ENCODE data around the gene PLCB4. TPM values are rescaled to one million over a fixed set of nuclear protein-coding genes. Genes with fewer than 3 reads are reported as not detected.

The PLCB4 gene
- total RNA-seq, 1 donor from 2014 or later = 1.6 TPM

DNA sequence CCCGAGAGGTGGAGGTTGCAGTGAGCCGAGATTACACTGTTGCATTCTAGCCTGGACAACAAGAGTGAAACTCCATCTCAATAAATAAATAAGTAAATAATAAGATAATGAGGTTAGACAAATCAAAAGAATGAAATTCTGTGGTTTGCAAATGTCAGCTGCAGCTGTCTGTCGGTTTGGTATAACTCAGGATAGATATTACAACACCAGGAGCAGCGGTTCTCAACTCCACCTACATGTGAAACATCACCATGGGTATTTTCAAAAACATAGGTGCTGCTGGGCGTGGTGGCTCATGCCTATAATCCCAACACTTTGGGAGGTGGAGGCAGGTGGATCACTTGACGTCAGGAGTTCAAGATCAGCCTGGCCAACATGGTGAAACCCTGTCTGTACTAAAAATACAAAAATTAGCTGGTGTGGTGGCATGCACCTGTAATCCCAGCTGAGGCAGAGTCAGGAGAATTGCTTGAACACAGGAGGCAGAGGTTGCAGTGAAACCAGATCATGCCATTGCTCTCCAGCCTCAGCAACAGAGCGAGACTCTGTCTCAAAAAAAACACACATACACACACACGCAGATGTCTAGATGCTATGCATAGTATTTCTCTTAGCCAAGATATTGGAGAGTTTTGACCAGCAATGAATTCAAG is 319.4 kb downstream of the PLCB4 start:
- FAIRE-seq (no peak), DNase-seq (ENCODE audit: low read depth) (no peak)
- Histone ChIP-seq H3K27me3 (ENCODE audit: control insufficient read depth, insufficient read depth, low read length) (no peaks in the 10 kb centered on the region), H3K4me3 (ENCODE audit: low read depth, low read length) (no peak overlapping the region), H3K36me3 (ENCODE audit: control insufficient read depth, insufficient read depth, low read length) (no peaks in the 10 kb centered on the region)
- TF ChIP-seq, protein P1, sequence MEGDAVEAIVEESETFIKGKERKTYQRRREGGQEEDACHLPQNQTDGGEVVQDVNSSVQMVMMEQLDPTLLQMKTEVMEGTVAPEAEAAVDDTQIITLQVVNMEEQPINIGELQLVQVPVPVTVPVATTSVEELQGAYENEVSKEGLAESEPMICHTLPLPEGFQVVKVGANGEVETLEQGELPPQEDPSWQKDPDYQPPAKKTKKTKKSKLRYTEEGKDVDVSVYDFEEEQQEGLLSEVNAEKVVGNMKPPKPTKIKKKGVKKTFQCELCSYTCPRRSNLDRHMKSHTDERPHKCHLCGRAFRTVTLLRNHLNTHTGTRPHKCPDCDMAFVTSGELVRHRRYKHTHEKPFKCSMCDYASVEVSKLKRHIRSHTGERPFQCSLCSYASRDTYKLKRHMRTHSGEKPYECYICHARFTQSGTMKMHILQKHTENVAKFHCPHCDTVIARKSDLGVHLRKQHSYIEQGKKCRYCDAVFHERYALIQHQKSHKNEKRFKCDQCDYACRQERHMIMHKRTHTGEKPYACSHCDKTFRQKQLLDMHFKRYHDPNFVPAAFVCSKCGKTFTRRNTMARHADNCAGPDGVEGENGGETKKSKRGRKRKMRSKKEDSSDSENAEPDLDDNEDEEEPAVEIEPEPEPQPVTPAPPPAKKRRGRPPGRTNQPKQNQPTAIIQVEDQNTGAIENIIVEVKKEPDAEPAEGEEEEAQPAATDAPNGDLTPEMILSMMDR (IDR thresholded peaks at IDR 0.05; ENCODE audit: insufficient read depth, low read length, severe bottlenecking) = no peak

DNA sequence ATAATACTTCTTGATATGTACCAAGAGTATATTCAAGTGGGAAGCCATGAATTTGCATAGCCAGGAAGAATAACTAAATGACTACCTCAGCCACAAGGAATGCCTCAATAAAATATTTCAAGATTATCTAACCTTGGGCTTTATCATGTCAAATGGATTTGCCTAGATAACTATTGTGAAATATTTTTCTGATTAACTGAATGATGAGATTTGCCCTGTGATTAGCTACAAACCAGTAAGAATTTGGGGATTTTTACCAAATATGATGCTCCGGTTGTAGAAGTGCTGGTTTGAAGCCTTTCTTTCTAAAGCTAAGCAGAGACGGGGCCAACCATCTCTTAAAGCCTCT is 319.9 kb downstream of the PLCB4 start:
- DNase-seq (ENCODE audit: low read depth) (no peak), FAIRE-seq (no peak)
- TF ChIP-seq, protein P1 (IDR thresholded peaks at IDR 0.05; ENCODE audit: insufficient read depth, low read length, severe bottlenecking) = no peak
- Histone ChIP-seq H3K4me3 (ENCODE audit: low read depth, low read length) (no peak overlapping the region), H3K36me3 (ENCODE audit: control insufficient read depth, insufficient read depth, low read length) (no peaks in the 10 kb centered on the region), H3K27me3 (ENCODE audit: control insufficient read depth, insufficient read depth, low read length) (no peaks in the 10 kb centered on the region)

DNA sequence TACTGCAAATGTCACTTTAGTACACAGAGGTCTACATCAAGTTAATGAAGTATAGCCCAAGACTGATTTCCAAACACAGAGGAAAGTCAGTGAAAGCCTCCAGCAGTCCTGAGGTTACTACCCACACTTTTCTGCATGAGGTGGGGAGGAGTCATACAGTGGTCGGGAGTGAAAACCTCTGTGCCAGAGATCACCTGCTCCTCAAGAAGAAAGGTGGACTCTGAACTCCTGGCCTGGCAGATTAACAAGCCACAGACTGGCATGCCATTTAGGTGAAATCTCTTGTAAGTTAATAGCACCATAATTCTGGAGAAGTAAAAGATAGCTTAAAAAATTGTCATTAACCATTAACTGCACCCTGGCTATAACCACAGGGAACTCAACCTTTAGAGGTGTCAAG is 320.5 kb downstream of the PLCB4 start:
- no peaks in the 10 kb centered on the region for H3K27me3 ChIP-seq (ENCODE audit: control insufficient read depth, insufficient read depth, low read length)
- TF ChIP-seq, protein P1 (IDR thresholded peaks at IDR 0.05; ENCODE audit: insufficient read depth, low read length, severe bottlenecking) = no peak
- FAIRE-seq = no peak

DNA sequence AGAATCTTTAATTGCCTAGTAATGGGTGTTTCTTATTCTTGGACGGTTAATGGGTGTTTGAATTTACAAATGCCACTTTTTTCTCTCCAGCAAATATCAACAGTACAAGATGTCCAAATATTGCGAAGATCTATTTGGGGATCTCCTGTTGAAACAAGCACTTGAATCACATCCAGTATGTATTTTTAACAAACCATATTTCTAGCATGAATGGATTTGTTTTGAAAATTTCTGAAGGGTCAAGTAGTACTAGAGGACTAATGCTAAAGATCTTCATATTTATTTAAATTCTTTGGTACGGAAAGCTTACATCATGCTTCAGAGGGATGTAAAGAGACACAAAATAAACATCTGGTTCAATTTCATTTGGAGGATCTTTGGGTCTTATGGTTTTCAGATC is 321.6 kb downstream of the PLCB4 start:
- no peak overlapping the region for H3K4me3 ChIP-seq (ENCODE audit: low read depth, low read length)
- H3K27me3 ChIP-seq (ENCODE audit: control insufficient read depth, insufficient read depth, low read length) = no peaks in the 10 kb centered on the region
- H3K36me3 ChIP-seq (ENCODE audit: control insufficient read depth, insufficient read depth, low read length) = no peaks in the 10 kb centered on the region
- DNase-seq (ENCODE audit: low read depth) (no peak), FAIRE-seq (no peak)
- TF ChIP-seq, protein P1 (IDR thresholded peaks at IDR 0.05; ENCODE audit: insufficient read depth, low read length, severe bottlenecking) = no peak

More for the DNA sequence above, 320.5 kb downstream of the PLCB4 start:
- H3K36me3 ChIP-seq (ENCODE audit: control insufficient read depth, insufficient read depth, low read length) = no peaks in the 10 kb centered on the region
- H3K4me3 ChIP-seq (ENCODE audit: low read depth, low read length) = no peak overlapping the region
- no peak for DNase-seq (ENCODE audit: low read depth)

DNA sequence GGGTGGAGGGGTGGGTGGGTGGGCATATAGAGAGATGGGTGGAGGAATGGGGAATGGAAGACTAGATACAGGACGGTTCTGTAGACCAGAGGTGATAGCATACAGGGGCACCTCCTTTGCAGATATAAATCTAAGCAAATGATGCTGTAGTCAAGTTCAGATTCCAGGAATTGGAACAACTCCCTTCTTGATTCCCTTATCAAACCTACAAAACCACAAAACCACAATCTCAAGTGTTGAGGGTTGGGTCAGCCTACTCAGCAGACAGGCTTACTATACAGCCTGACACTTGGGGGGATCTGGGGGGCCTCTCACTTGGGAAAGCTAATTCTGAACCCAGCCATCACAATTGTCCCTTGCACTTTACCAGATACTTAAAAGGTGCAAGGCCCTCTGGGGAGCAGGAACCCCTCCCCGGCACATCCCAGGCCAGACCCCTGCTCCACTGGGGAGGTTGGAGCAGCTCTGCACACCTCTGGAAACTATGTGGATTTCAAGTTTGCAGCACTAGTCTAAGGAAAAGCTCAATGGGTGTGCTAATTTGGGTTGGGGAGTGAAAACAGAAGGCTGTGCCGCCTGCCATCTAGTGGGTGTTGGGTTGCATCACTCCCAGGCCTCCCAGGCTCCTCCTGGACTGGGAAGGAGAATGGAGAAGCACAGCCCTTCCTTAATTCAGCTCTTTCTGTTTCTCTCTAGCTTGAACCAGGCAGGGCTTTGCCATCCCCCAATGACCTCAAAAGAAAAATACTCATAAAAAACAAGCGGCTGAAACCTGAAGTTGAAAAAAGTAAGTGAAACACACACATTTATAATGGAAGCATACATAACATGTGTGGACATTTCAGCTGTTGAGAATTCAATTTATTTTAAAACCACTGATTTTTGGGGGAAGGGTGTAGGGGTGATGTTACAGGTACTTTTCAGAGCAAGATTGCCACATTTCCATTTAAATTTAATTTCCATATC is 324.3 kb downstream of the PLCB4 start:
- TF ChIP-seq, protein P1 (IDR thresholded peaks at IDR 0.05; ENCODE audit: insufficient read depth, low read length, severe bottlenecking) = peak; percentile 93

More for the DNA sequence above, 324.3 kb downstream of the PLCB4 start:
- no peak for FAIRE-seq
- DNase-seq (ENCODE audit: low read depth) = peak; percentile 47
- Histone ChIP-seq H3K27me3 (ENCODE audit: control insufficient read depth, insufficient read depth, low read length) (no peaks in the 10 kb centered on the region), H3K4me3 (ENCODE audit: low read depth, low read length) (no peak overlapping the region), H3K36me3 (ENCODE audit: control insufficient read depth, insufficient read depth, low read length) (no peaks in the 10 kb centered on the region)
